Liver (tissue), 9 donors: ENCODE measurements around the gene LRRC37A. TPM values are rescaled to one million over a fixed set of nuclear protein-coding genes. Genes with fewer than 3 reads are reported as not detected.
"Not testable (repeated sequence)": the region's sequence is repeated elsewhere in the genome, so short reads cannot be mapped to it uniquely, and the experiment has no call there.

Experiments
- DNase-seq: peaks from one replicate; pipeline ENCODE4 v3.0.0-alpha.2; 2017; ENCODE audit warnings: low spot score
- H3K27ac ChIP-seq, 2 donors: one replicate each; pipeline ENCODE4 v1.7.0; 2013; ENCODE audit warnings: inconsistent platforms in 2 of 2, low read length in 2 of 2, control low read depth in 1 of 2, low read depth in 1 of 2, mild to moderate bottlenecking in 1 of 2
- H3K27me3 ChIP-seq, 4 donors: one replicate each; pipeline versions ENCODE4 v1.6.1 to v1.7.0; 2013; ENCODE audit warnings: low read length in 3 of 4, inconsistent platforms in 1 of 4, mild to moderate bottlenecking in 1 of 4, moderate library complexity in 1 of 4; ENCODE audit not compliant: control insufficient read depth in 4 of 4, insufficient read depth in 4 of 4
- H3K36me3 ChIP-seq, 4 donors: one replicate each; pipeline versions ENCODE4 v1.6.1 to v1.7.0; 2013; ENCODE audit warnings: low read length in 3 of 4, mild to moderate bottlenecking in 3 of 4, low read depth in 1 of 4, moderate library complexity in 1 of 4; ENCODE audit not compliant: control insufficient read depth in 4 of 4, insufficient read depth in 3 of 4
- H3K4me1 ChIP-seq, 4 donors: one replicate each; pipeline versions ENCODE4 v1.6.1 to v1.7.0; 2013; ENCODE audit warnings: low read length in 3 of 4, mild to moderate bottlenecking in 3 of 4, moderate library complexity in 1 of 4; ENCODE audit not compliant: control insufficient read depth in 4 of 4, insufficient read depth in 4 of 4
- H3K4me3 ChIP-seq, 3 donors: one replicate each; pipeline versions ENCODE4 v1.6.1 to v1.7.0; 2013; ENCODE audit warnings: low read length in 3 of 3, control low read depth in 1 of 3, low read depth in 1 of 3, mild to moderate bottlenecking in 1 of 3
- H3K9ac ChIP-seq, 2 donors: one replicate each; pipeline ENCODE4 v1.7.0; 2013; ENCODE audit warnings: low read length in 2 of 2, mild to moderate bottlenecking in 2 of 2, moderate library complexity in 2 of 2, control low read depth in 1 of 2, low read depth in 1 of 2
- H3K9me3 ChIP-seq, 4 donors: one replicate each; pipeline versions ENCODE4 v1.6.1 to v1.7.0; 2013; ENCODE audit warnings: low read length in 3 of 4; ENCODE audit not compliant: control insufficient read depth in 4 of 4
- CTCF ChIP-seq: fragments of 150-350 bp; IDR thresholded peaks from 2 replicates; pipeline ENCODE4 v1.5.1; 2017; ENCODE audit warnings: improper control_type of control experiment, low read depth, low read length; ENCODE audit not compliant: missing input control
- HNF4A ChIP-seq, 2 donors: conservative IDR thresholded peaks; 2 replicates each; pipeline ENCODE4 v1.6.1; 2016; ENCODE audit warnings: antibody characterized with exemption in 2 of 2, mild to moderate bottlenecking in 2 of 2
- JUND ChIP-seq, 2 donors: IDR thresholded peaks; 2 replicates each; pipeline ENCODE4 v1.6.1; 2016; ENCODE audit warnings: antibody characterized with exemption in 2 of 2
- RAD21 ChIP-seq, 2 donors: IDR thresholded peaks; 2 replicates each; pipeline ENCODE4 v1.6.1; 2016; ENCODE audit warnings: antibody characterized with exemption in 2 of 2, mild to moderate bottlenecking in 2 of 2
- WGBS: extraction: QIAGEN DNeasy Blood & Tissue Kit; methylation state at CpG from one replicate; pipeline ENCODE4 v1.1.7; 2013; 5-methylcytosine and 5-hydroxymethylcytosine counted together
- polyA plus RNA-seq, 2 donors: library from polyadenylated mRNA; stranded (reverse) in 1 of 2; unstranded in 1 of 2; fragments of 200-250 nt in 1 of 2; fragments of >200 nt in 1 of 2; fragmentation: Nextera tagmentation in 1 of 2; extraction: Ambion mirVana in 1 of 2; gene quantifications; one replicate each; pipeline versions ENCODE4 v1.2.1 to v1.2.3, GENCODE V29; 2013 to 2015
- total RNA-seq, 2 donors: library from RNA; depleted of rRNA; stranded (reverse); fragments of >200 nt; gene quantifications; one replicate each; pipeline ENCODE4 v1.2.3, GENCODE V29; 2014
- donor health status: healthy.
- donor health status: healthy.
- donor health status: healthy.
- donor health status: healthy.
- donor health status: healthy.

The LRRC37A gene
- total and polyA plus RNA-seq, 4 donors, result 0.17 to 2.6 (median 0.94) TPM

GRCh38 chr17:46286764-46287221 is 8.1 kb upstream of the LRRC37A start:
- TF ChIP-seq JUND (IDR thresholded peaks at IDR 0.05) (peak in 1 of 2 donors; percentile 20), CTCF (peak; percentile 68), HNF4A (conservative IDR thresholded peaks at IDR 0.05) (peak in 1 of 2 donors; percentile 11), RAD21 (IDR thresholded peaks at IDR 0.05) (peak; percentile 73 to 80)
- WGBS, result 2% methylated on average over 3 of the region's 3 CpGs
- not testable (repeated sequence) for H3K4me1 ChIP-seq, H3K9ac ChIP-seq, H3K27me3 ChIP-seq, H3K9me3 ChIP-seq, H3K4me3 ChIP-seq, H3K27ac ChIP-seq, H3K36me3 ChIP-seq
- DNase-seq, result peak; percentile 67

GRCh38 chr17:46287587-46287986 is 7.3 kb upstream of the LRRC37A start:
- not testable (repeated sequence) for H3K4me1 ChIP-seq, H3K4me3 ChIP-seq, DNase-seq, H3K36me3 ChIP-seq, H3K9ac ChIP-seq, H3K9me3 ChIP-seq, H3K27ac ChIP-seq, H3K27me3 ChIP-seq
- WGBS, result 84% methylated on average over 7 of the region's 7 CpGs

GRCh38 chr17:46290906-46291546 is 3.9 kb upstream of the LRRC37A start:
- not testable (repeated sequence) for H3K4me3 ChIP-seq, H3K27me3 ChIP-seq, H3K4me1 ChIP-seq, H3K9ac ChIP-seq, DNase-seq, H3K36me3 ChIP-seq, H3K27ac ChIP-seq, H3K9me3 ChIP-seq
- 84% methylated on average over 4 of the region's 4 CpGs for WGBS

GRCh38 chr17:46291618-46292017 is 3.3 kb upstream of the LRRC37A start:
- WGBS, result 90% methylated on average over 8 of the region's 8 CpGs
- H3K4me1 ChIP-seq, H3K36me3 ChIP-seq, H3K27ac ChIP-seq, H3K4me3 ChIP-seq, DNase-seq, H3K9ac ChIP-seq, H3K27me3 ChIP-seq, H3K9me3 ChIP-seq: not testable (repeated sequence)

GRCh38 chr17:46341220-46341619 is 46.3 kb downstream of the LRRC37A start:
- H3K36me3 ChIP-seq, H3K4me1 ChIP-seq, DNase-seq, H3K27me3 ChIP-seq, H3K27ac ChIP-seq, H3K4me3 ChIP-seq, H3K9me3 ChIP-seq, H3K9ac ChIP-seq: not testable (repeated sequence)
- no CpG with 5 or more reads among the region's 19 CpGs for WGBS

GRCh38 chr17:46342131-46342530 is 47.2 kb downstream of the LRRC37A start:
- H3K9ac ChIP-seq, DNase-seq, H3K4me1 ChIP-seq, H3K27me3 ChIP-seq, H3K4me3 ChIP-seq, H3K9me3 ChIP-seq, H3K36me3 ChIP-seq, H3K27ac ChIP-seq: not testable (repeated sequence)
- WGBS, result no CpG with 5 or more reads among the region's 3 CpGs

- DNase-seq, result not testable (repeated sequence)
Observed at GRCh38 chr17:46348345-46348744, 53.4 kb downstream of the LRRC37A start.

More at GRCh38 chr17:46348345-46348744, 53.4 kb downstream of the LRRC37A start:
- not testable (repeated sequence) for H3K36me3 ChIP-seq, H3K4me3 ChIP-seq, H3K9ac ChIP-seq, H3K27me3 ChIP-seq, H3K9me3 ChIP-seq, H3K4me1 ChIP-seq, H3K27ac ChIP-seq
- WGBS, result no CpG with 5 or more reads among the region's 2 CpGs
